SU-DHL-6 (cell line): ENCODE data around the gene FOS.

Source experiments
- EZH2phosphoT487 ChIP-seq: fragments of 200-600 bp; sonication (generic), shearing (Covaris generic); conservative IDR thresholded peaks from 2 replicates; pipeline ENCODE4 v1.6.1; 2018; ENCODE audit warnings: mild to moderate bottlenecking, antibody characterized with exemption, low read length, moderate library complexity, mixed read lengths
- TF ChIP-seq, protein P1 (sequence below): fragments of 200-600 bp; sonication (generic); IDR thresholded peaks from one replicate; pipeline ENCODE4 v1.5.1; 2017; ENCODE audit warnings: antibody characterized with exemption, mild to moderate bottlenecking, low read length, moderate library complexity; ENCODE audit not compliant: insufficient read depth, poor library complexity, severe bottlenecking

- TF ChIP-seq, protein P1, sequence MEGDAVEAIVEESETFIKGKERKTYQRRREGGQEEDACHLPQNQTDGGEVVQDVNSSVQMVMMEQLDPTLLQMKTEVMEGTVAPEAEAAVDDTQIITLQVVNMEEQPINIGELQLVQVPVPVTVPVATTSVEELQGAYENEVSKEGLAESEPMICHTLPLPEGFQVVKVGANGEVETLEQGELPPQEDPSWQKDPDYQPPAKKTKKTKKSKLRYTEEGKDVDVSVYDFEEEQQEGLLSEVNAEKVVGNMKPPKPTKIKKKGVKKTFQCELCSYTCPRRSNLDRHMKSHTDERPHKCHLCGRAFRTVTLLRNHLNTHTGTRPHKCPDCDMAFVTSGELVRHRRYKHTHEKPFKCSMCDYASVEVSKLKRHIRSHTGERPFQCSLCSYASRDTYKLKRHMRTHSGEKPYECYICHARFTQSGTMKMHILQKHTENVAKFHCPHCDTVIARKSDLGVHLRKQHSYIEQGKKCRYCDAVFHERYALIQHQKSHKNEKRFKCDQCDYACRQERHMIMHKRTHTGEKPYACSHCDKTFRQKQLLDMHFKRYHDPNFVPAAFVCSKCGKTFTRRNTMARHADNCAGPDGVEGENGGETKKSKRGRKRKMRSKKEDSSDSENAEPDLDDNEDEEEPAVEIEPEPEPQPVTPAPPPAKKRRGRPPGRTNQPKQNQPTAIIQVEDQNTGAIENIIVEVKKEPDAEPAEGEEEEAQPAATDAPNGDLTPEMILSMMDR, result no peak
- no peak for TF ChIP-seq EZH2phosphoT487
Observed at GRCh38 chr14:75234173-75235115, 44.2 kb upstream of the FOS start.
